ENCODE data around the gene SMAD7.

DNA sequence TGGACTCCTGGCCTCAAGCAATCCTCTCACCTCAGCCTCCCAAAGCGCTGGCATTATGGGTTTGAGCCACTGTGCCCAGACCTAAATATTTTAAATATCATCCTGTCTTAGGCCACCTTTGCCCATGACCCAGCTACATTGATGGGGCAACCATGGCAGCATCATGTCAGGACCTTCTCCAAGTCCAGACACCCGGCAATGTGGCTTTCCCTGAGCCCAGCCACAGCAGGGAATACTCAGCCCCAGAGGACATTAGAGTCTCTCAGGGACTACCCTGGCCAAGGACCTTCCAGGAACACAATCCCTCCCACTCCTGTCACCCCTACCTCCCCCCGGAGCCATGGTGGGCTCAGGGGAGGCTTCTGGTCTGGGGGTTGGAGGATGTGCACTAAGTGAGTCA, 72.8 kb downstream of the SMAD7 start:
- TF ChIP-seq, protein P1, sequence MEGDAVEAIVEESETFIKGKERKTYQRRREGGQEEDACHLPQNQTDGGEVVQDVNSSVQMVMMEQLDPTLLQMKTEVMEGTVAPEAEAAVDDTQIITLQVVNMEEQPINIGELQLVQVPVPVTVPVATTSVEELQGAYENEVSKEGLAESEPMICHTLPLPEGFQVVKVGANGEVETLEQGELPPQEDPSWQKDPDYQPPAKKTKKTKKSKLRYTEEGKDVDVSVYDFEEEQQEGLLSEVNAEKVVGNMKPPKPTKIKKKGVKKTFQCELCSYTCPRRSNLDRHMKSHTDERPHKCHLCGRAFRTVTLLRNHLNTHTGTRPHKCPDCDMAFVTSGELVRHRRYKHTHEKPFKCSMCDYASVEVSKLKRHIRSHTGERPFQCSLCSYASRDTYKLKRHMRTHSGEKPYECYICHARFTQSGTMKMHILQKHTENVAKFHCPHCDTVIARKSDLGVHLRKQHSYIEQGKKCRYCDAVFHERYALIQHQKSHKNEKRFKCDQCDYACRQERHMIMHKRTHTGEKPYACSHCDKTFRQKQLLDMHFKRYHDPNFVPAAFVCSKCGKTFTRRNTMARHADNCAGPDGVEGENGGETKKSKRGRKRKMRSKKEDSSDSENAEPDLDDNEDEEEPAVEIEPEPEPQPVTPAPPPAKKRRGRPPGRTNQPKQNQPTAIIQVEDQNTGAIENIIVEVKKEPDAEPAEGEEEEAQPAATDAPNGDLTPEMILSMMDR (conservative IDR thresholded peaks at IDR 0.05; ENCODE audit: low read length) = no peak
- no peak for TF ChIP-seq EZH2phosphoT487 (IDR thresholded peaks at IDR 0.05; ENCODE audit: borderline replicate concordance, low read depth, low read length)

All from OCI-LY7 (cell line).